HG03175 (cell line): ENCODE measurements around the gene SCUBE1.

Source experiments
- ATAC-seq: cut with Tn5 transposase; IDR thresholded peaks from one replicate; pipeline ENCODE4 v1.9.1; 2021; ENCODE audit warnings: mild to moderate bottlenecking, moderate library complexity; ENCODE audit not compliant: unreplicated experiment

SCUBE1 gene

GRCh38 chr22:43162412-43163150 lies 180.6 kb downstream of the SCUBE1 start:
- no peak for ATAC-seq

DNA sequence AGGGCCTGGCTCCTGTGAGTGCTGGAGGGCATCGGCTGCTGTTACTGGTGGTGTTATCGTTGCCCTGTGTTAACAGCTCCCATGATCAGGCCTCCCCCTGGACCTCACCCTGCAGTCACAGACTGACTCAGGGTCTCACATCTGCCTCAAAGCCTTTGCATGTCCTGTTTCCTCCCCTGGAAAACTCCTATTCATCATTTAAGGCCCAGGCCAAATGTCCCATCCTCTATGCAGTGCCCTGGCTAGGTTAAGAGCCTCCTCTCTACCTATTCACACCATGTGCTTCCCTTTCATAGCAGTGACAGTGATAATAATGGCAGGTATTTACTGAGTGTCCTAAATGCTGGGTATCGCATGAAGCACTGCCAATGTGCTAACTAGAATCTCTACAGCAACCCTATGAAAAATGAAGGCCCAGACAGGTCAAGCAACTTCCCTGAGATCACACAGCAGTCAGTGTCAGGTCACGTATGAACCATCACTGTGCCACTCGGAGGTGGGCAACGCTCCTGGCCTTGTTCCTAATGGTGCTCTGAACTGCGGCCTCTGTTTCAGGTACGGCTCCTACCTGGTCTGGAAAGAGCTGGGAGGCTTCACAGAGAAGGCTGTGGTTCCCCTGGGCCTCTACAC lies 182.6 kb downstream of the SCUBE1 start:
- ATAC-seq: no peak

DNA sequence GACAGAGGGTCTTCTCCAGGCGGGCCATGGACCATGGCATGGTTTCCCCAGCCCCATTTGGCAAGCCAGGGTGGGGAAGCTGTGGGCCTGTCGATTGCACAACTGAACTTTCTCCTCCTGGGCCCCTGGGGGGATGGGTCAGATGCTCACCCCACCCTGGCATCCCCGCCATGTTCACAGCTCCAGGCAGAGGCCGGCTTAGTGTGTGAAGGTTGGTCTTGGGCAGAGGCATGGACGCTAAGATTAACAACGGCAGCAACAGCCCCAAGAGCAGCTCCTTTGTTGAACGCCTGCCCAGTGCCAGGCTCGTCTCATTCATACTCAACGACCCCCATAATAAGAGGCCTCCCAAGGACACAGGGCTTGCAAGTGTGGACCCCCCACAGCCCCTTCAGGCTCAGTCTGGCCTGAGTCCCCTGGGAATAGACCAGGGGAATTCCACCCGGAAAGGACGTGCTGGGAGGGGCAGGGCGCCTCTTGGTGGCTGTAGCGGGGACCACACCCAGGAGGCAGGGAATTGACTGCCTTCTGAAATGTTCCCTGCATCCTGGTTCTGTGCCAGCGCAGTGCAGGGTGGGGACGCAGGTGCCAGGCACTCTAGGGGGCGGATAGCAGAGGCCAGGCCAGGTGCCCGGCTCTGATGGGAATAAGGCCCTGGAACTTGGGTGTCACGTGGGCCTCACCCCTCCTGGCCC lies 183.5 kb downstream of the SCUBE1 start:
- no peak for ATAC-seq

GRCh38 chr22:43158778-43159483 lies 184.2 kb downstream of the SCUBE1 start:
- no peak for ATAC-seq

GRCh38 chr22:43157874-43158546 lies 185.2 kb downstream of the SCUBE1 start:
- no peak for ATAC-seq

GRCh38 chr22:43156413-43156812 lies 186.8 kb downstream of the SCUBE1 start:
- ATAC-seq: no peak

DNA sequence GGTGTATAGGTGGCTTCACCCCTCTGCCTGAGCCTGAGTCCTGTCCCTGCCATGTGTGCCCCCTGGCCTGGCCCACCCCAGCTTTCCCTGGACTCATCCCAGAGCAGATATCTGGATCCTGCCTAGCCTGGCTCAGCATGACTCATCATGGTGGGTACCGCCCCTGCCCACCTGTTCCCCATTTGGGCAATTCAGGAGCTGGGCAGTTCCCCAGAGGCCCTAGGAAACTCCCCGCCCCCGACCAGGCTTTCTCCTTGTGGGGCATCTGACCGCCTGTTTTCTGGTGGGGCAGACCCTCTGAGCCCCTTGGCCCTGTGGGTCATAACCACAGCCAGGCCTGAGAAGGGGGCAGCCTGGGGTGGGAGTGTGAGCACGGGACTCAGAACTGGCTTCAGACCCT lies 187.4 kb downstream of the SCUBE1 start:
- ATAC-seq: no peak

- no peak for ATAC-seq
These were observed 188.2 kb downstream of the SCUBE1 start for GRCh38 chr22:43154887-43155536.

DNA sequence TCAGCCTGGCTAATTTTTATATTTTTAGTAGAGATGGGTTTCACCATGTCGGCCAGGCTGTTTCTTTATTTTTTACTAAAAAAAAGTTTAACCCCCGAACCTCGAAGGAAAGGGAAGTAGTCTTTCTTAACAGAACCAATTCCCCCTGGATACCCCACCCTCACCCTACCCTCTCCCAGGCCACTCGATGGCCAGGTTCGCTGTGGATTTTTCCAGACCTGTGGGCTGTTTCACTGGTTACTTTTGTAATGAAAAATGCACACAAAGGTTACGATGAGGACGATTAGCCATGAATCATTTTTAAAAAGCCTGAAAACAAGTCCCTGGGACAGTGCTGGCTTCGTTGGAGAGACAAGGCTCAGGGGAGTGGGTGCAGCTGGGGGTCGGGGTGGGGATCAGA lies 189.3 kb downstream of the SCUBE1 start:
- ATAC-seq: no peak

DNA sequence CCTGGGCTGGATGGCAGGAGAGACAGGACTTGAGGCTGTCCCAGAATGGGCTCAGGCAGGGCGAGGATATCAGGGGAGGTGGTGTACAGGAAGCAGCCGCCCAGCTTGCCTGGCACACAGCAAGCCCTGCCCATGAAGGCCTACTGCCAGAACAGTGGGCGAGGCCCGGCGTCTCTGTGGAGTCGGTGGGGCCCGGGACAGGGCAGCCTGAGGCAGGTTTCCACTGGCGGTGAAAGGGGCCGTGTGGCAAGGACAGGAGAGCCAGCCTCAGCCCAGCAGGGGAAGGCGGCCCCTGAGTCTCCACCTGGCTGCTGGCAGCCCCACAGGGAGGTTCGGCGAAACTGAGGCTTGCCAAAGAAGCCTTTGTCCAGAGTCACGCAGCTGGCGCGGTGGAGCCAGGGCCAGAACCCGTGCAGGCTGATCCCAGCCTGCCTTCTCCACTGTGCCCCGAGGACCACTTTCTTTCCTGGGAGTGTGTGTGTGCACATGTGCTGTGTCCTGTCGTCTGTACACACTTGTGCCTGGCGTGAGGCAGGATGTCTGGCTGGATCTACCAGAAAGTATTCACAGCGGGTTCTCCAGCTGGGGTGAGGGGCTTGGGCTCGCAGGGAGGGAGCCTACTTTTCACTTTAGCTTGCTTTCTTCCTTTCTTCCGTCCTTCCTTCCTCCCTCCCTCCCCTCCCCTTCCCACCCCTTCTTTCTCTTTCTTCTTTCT lies 190.7 kb downstream of the SCUBE1 start:
- ATAC-seq: no peak

DNA sequence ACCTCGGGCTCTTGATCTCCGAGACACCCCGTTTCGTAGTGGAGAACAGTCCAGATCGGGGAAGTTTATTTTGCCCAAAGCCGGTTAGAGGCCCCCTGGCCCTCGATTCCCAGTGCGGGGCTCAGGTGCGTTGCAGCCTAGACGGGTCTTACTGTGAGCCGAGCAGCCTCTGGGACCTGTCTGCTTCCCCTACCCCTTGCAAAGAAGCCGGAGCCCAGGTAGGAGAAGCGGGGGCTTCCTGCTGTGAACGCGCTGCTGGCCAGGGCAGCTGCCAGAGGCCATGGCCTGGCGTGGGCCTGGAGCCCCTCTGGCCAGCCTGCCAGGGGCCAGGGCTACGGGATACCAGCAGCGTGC lies 191.2 kb downstream of the SCUBE1 start:
- ATAC-seq: no peak

- ATAC-seq: no peak
These were observed 191.7 kb downstream of the SCUBE1 start, which contains the start of gene TSPO for GRCh38 chr22:43151251-43152002. Gene TSPO (plus strand): TSS chr22:43151559. CDS start chr22:43159239, 7,680 bp downstream.

DNA sequence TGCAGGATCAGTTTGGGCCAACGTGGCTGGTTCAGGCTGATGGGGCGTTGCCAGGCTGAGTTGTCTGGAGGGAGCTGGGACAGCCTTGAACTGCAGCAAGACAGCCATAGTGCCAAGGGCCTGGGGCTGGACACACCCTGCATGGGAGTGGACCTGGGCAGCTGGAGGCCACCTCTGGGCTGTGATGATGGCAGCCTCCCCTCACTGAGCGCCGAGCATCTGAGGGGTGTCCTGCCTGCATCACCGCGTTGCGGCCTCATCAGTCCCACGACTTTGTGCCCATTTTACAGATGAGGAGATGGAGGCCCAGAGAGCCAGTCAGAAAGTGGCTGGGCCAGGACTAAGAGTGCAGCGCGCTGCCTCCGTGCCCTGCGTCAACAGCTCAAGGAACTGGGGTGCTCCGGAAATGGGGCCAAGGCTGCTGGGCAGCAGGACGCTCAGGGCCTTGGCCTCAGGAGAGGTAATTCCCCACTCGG lies 192.4 kb downstream of the SCUBE1 start:
- no peak for ATAC-seq

DNA sequence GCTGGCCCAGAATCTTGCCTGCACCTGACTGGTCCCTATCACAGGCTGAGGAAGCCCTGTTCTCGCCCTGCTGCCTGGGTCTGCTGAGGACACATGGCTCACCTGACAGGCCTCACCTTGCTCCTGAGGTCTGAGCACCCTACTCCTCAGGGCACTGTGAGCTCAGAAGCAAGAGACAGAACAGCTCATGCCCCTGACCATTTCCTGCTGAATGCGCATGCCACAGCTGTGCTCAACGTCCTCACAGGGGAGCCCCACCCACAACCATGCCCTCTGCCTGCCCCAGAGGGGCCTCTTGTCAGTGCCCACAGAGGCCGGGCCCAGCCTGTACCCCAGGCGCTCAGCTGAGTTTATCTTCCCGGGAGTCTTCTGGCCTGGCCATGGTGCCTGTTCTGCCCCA lies 194.6 kb downstream of the SCUBE1 start:
- no peak for ATAC-seq

GRCh38 chr22:43147821-43148220 lies 195.4 kb downstream of the SCUBE1 start:
- no peak for ATAC-seq
